HepG2 (cell line): Measurements from ENCODE around the gene ALG1L2. TPM values are rescaled to one million over a fixed set of nuclear protein-coding genes. Genes with fewer than 3 reads are reported as not detected.
"Not testable (repeated sequence)": the region's sequence is repeated elsewhere in the genome, so short reads cannot be mapped to it uniquely, and the experiment has no call there.

Experiments used
- ATAC-seq: fragments of 200-7000 bp; cut with Tn5 transposase; 3 replicates; pipeline ENCODE4 v1.9.1; 2020; ENCODE audit warnings: mild to moderate bottlenecking, moderate library complexity
- BruUV-seq: library from RNA; stranded (reverse); fragments of 400-500 nt; replicated peaks from 2 replicates; lab custom pipeline; 2021; lab: Mats Ljungman, UMichigan
- CTCF ChIA-PET: fragments of 300-600 bp; formaldehyde crosslinking; extraction: SDS; loops from one replicate; lab custom pipeline; 2021; ENCODE audit warnings: low total read pairs, inconsistent platforms, low intra/inter-chr PET ratio; lab: Yijun Ruan, JAX
- POLR2A ChIA-PET: fragments of 350-600 bp; sonication (Branson Sonifier 250); formaldehyde crosslinking; loops from one replicate; lab custom pipeline; 2020; ENCODE audit warnings: antibody characterized with exemption, inconsistent platforms; lab: Yijun Ruan, JAX
- DNase-seq: peaks from one replicate; pipeline ENCODE4 v3.0.0-alpha.2; 2015; ENCODE audit warnings: low spot score
- FAIRE-seq: peaks from 3 replicates; lab custom pipeline; 2011; peaks lifted over from hg19 to GRCh38; lab: Jason Lieb, UNC
- H2AFZ ChIP-seq: one replicate; pipeline ENCODE4 v1.6.1; 2011; ENCODE audit warnings: low read length, inconsistent platforms
- H3K27ac ChIP-seq: fragments of 300-600 bp; 3 replicates; pipeline ENCODE4 v1.8.0; 2011; ENCODE audit warnings: mixed run types, mild to moderate bottlenecking, mixed read lengths, low read length, inconsistent platforms; ENCODE audit not compliant: insufficient read depth; ENCODE audit errors: extremely low read length
- H3K27me3 ChIP-seq, 2 experiments: fragments of 200-600 bp in 1 of 2; 2 replicates in 1 of 2; 3 replicates in 1 of 2; pipeline versions ENCODE4 v1.6.0 to v1.8.0; 2011; ENCODE audit warnings: low read length in 2 of 2, mild to moderate bottlenecking in 2 of 2, moderate library complexity in 2 of 2, inconsistent platforms in 1 of 2; ENCODE audit not compliant: insufficient read depth in 2 of 2, control insufficient read depth in 1 of 2
- H3K36me3 ChIP-seq, 2 experiments: fragments of 200-600 bp in 1 of 2; replicated peaks in 1 of 2; 2 replicates in 1 of 2; 3 replicates in 1 of 2; pipeline versions ENCODE4 v1.5.1 to v1.8.0; 2011; ENCODE audit warnings: low read length in 2 of 2, inconsistent platforms in 1 of 2; ENCODE audit not compliant: insufficient read depth in 2 of 2, control insufficient read depth in 1 of 2
- H3K4me1 ChIP-seq: 2 replicates; pipeline ENCODE4 v1.5.1; 2012; ENCODE audit warnings: low read length, inconsistent platforms; ENCODE audit not compliant: insufficient read depth
- H3K4me2 ChIP-seq: 2 replicates; pipeline ENCODE4 v1.6.0; 2011; ENCODE audit warnings: low read depth, low read length, inconsistent platforms
- H3K4me3 ChIP-seq, 3 experiments: fragments of 200-600 bp in 1 of 3; sonication (generic), shearing (Covaris generic) in 1 of 3; replicated peaks in 1 of 3; 2 replicates each; pipeline ENCODE4 v1.5.1; 2011 to 2016; ENCODE audit warnings: low read length in 3 of 3, inconsistent platforms in 2 of 3, low read depth in 2 of 3, mild to moderate bottlenecking in 2 of 3, control low read depth in 1 of 3, mixed read lengths in 1 of 3; ENCODE audit not compliant: insufficient read depth in 1 of 3
- H3K79me2 ChIP-seq: one replicate; pipeline ENCODE4 v1.6.1; 2011; ENCODE audit warnings: low read length, inconsistent platforms; ENCODE audit not compliant: insufficient read depth
- H3K9ac ChIP-seq: 2 replicates; pipeline ENCODE4 v1.6.0; 2011; ENCODE audit warnings: mild to moderate bottlenecking, low read depth, low read length, inconsistent platforms; ENCODE audit not compliant: insufficient read depth
- H3K9me3 ChIP-seq: 2 replicates; pipeline ENCODE4 v1.5.1; 2012; ENCODE audit warnings: mild to moderate bottlenecking, low read length
- H4K20me1 ChIP-seq: 2 replicates; pipeline ENCODE4 v1.6.0; 2011; ENCODE audit warnings: inconsistent platforms, mild to moderate bottlenecking, low read length, moderate library complexity; ENCODE audit not compliant: insufficient read depth
- WGBS: methylation state at CpG from one replicate; pipeline ENCODE4 v1.1.6; 2017; ENCODE audit warnings: low lambda C conversion rate; 5-methylcytosine and 5-hydroxymethylcytosine counted together
- in situ Hi-C: cut with HindIII; loops from 2 replicates; pipeline ENCODE4 v1.10.0; 2017; ENCODE audit warnings: low pct_unique_long_range_greater_than_20kb; ENCODE audit not compliant: extremely low pct_ligation_motif_present
- intact Hi-C: fragments of 100-400 bp; cut with micrococcal nuclease; formaldehyde crosslinking; loops from one replicate; pipeline ENCODE4 v1.10.0; 2022; ENCODE audit not compliant: unreplicated experiment
- polyA plus RNA-seq, 8 experiments: library from polyadenylated mRNA; depleted of rRNA in 3 of 8; stranded (reverse) in 7 of 8; unstranded in 1 of 8; fragments of >200 nt; fragmentation: Illumina TruSeq in 4 of 8; extraction: Trizol in 4 of 8; gene quantifications; 2 replicates each; pipeline versions ENCODE4 v1.2.1 to v1.2.3, GENCODE V29; 2011 to 2016; ENCODE audit warnings: low read depth in 4 of 8, missing spikeins in 1 of 8, mixed read lengths in 1 of 8; ENCODE audit not compliant: insufficient read depth in 1 of 8
- total RNA-seq, 5 experiments: library from RNA; depleted of rRNA; stranded (reverse); fragments of >200 nt; fragmentation: Illumina TruSeq; extraction: Trizol; gene quantifications; 2 replicates each; pipeline ENCODE4 v1.2.3, GENCODE V29; 2016; ENCODE audit warnings: low read depth in 1 of 5

ALG1L2 gene
- total and polyA plus RNA-seq, 2 of the 13 experiments (the other 11 are each of a cell fraction or from before 2014, with no cell fraction given): 0.13 to 0.55 TPM

- CTCF ChIA-PET: interaction anchor here (0.8 to 2.4 kb wide), 2 partner anchors 96 to 156 kb away, joined by 3 to 13 read pairs; no protein-coding TSS in a partner anchor
- H4K20me1 ChIP-seq, H3K4me1 ChIP-seq, BruUV-seq, H3K79me2 ChIP-seq, H2AFZ ChIP-seq, POLR2A ChIA-PET, H3K27me3 ChIP-seq, H3K36me3 ChIP-seq, H3K4me3 ChIP-seq, FAIRE-seq, H3K27ac ChIP-seq, H3K9me3 ChIP-seq, H3K4me2 ChIP-seq, intact Hi-C loops, ATAC-seq, H3K9ac ChIP-seq, DNase-seq: not testable (repeated sequence)
- WGBS: 64% methylated on average over 15 of the region's 19 CpGs
- in situ Hi-C loops: loop anchor here (10.0 kb wide), 1 partner anchor 154 kb away; no protein-coding TSS in a partner anchor
Observed at GRCh38 chr3:130098639-130099385, 17.2 kb downstream of the ALG1L2 start.

GRCh38 chr3:130102545-130102944, 20.9 kb downstream of the ALG1L2 start:
- H3K36me3 ChIP-seq, H3K4me2 ChIP-seq, DNase-seq, ATAC-seq, H3K27ac ChIP-seq, H3K79me2 ChIP-seq, H3K27me3 ChIP-seq, FAIRE-seq, BruUV-seq, H3K4me1 ChIP-seq, intact Hi-C loops, H3K9me3 ChIP-seq, H3K9ac ChIP-seq, H3K4me3 ChIP-seq, H4K20me1 ChIP-seq, in situ Hi-C loops, CTCF ChIA-PET, H2AFZ ChIP-seq: not testable (repeated sequence)
- POLR2A ChIA-PET: interaction anchor here (1.3 kb wide), 1 partner anchor 9 kb away, joined by 4 read pairs; no protein-coding TSS in a partner anchor
- 90% methylated on average over 19 of the region's 19 CpGs for WGBS
